ENCODE results near the gene ANKMY2.

Gene ANKMY2

DNA sequence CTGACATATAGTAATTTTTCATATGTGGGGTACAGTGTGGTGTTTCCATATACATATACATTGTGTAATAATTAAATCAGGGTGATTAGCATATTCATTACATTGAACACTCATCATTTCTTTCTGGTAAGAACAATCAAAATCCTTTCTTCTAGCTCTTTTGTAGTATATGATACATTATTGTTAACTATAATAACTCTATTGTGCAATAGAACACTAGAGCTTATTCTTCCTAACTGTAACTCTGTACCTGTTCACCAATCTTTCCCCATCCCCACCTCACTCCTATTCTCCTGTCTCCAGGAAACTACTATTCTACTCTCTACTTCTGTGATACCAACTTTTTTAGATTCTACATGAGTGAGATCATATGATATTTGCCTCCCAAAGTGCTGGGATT is 9.8 kb upstream of the ANKMY2 start:
- no peak overlapping the region for H3K9ac ChIP-seq (ENCODE audit: low read depth, low read length)
- no peaks in the 10 kb centered on the region for H3K36me3 ChIP-seq (ENCODE audit: insufficient read depth, low read depth, low read length)
- no peak overlapping the region for H3K27ac ChIP-seq (ENCODE audit: low read length)
- H3K4me1 ChIP-seq (ENCODE audit: insufficient read depth, low read length): peaks cover 11% of the 10 kb centered on the region; the same call in 1 of the 2 replicates
- no peaks in the 10 kb centered on the region for H3K9me3 ChIP-seq (ENCODE audit: insufficient read depth, low read depth, low read length)
- H3K27me3 ChIP-seq (ENCODE audit: insufficient read depth, low read length): no peaks in the 10 kb centered on the region
- H3K4me3 ChIP-seq (ENCODE audit: low read length): no peak overlapping the region

DNA sequence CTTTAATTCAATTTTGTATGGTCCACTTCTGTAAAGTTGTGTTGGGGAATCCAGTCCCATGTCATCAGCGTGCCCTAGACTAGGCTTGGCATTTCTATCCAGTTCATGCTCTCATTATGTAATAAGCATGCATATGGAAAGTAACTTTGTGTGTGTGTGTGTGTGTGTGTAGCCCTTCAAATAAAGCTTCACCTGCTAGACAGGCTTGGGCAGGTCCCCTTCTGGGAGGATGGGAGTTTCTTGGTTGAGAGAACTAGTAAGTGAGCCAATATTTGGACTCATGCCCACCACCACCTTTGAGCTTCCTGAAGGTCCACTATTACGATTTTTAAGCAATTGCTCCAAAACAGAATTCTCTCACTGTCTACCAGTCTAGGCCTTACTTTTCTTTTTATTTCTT is 7.3 kb upstream of the ANKMY2 start:
- Histone ChIP-seq H3K4me1 (ENCODE audit: insufficient read depth, low read length) (peaks cover 25% of the 10 kb centered on the region), H3K27ac (ENCODE audit: low read length) (no peak overlapping the region), H3K4me3 (ENCODE audit: low read length) (no peak overlapping the region), H3K9ac (ENCODE audit: low read depth, low read length) (no peak overlapping the region), H3K36me3 (ENCODE audit: insufficient read depth, low read depth, low read length) (no peaks in the 10 kb centered on the region), H3K9me3 (ENCODE audit: insufficient read depth, low read depth, low read length) (no peaks in the 10 kb centered on the region), H3K27me3 (ENCODE audit: insufficient read depth, low read length) (no peaks in the 10 kb centered on the region)

DNA sequence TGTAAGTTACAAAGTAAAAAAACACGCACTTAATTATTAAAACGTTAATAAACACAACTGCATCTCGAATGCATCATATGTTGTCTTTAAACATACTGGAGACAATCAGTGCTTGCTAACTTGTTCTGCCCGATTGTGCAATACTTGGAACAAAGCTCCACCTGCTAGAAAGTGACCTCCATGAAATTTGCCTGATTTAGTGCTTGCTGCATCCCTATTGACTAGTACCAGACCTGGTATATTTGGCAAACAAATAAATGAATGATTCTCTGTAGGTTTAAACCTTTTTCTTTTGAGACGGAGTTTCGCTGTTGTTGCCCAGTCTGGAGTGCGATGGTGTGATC is 6.7 kb upstream of the ANKMY2 start:
- H3K4me3 ChIP-seq (ENCODE audit: low read length): no peak overlapping the region
- H3K27ac ChIP-seq (ENCODE audit: low read length): no peak overlapping the region
- no peaks in the 10 kb centered on the region for H3K9me3 ChIP-seq (ENCODE audit: insufficient read depth, low read depth, low read length)
- H3K36me3 ChIP-seq (ENCODE audit: insufficient read depth, low read depth, low read length): no peaks in the 10 kb centered on the region
- H3K4me1 ChIP-seq (ENCODE audit: insufficient read depth, low read length): peaks cover 24% of the 10 kb centered on the region
- H3K9ac ChIP-seq (ENCODE audit: low read depth, low read length): no peak overlapping the region
- no peaks in the 10 kb centered on the region for H3K27me3 ChIP-seq (ENCODE audit: insufficient read depth, low read length)

DNA sequence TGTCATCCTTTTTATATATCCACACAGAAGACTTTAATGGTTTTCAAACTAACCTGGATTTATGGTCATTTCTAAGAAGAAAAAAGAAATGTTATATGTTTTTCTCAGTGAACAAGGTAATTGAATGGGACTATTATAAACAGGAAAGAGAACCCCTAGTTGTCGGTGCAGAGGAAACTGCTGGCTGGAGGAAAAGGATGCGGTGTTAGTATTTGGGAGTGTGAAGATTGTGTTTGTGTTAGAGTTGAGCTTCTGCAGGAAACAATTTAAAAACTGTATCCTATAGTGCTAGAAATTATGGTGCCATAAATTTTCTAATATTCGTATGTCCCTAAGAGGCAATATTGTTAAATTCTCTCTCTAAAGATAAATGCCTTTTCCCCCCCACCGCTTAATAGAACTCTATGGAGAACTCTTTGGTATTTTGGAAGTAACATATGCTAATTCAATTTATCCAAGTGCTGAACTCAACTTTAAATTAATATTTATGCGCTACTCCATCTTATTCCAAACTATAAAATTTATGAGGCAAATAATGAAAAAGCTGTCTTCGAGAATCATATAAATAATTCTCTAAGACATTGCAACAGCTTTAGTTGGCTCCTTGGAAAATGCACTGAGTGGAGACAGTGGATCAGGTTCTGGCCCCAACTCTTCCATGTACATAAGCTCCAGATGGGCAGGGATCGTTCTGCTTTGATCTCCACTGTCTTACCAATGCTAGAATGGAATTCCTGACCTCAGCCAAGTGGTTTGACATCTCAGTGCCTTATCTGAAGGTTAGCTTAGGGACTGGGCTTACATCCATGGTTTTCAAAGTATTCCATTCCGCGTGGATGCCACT is 6.1 kb upstream of the ANKMY2 start:
- Histone ChIP-seq H3K4me1 (ENCODE audit: insufficient read depth, low read length) (peaks cover 26% of the 10 kb centered on the region), H3K9me3 (ENCODE audit: insufficient read depth, low read depth, low read length) (no peaks in the 10 kb centered on the region), H3K27me3 (ENCODE audit: insufficient read depth, low read length) (no peaks in the 10 kb centered on the region), H3K27ac (ENCODE audit: low read length) (no peak overlapping the region), H3K9ac (ENCODE audit: low read depth, low read length) (no peak overlapping the region), H3K36me3 (ENCODE audit: insufficient read depth, low read depth, low read length) (no peaks in the 10 kb centered on the region), H3K4me3 (ENCODE audit: low read length) (no peak overlapping the region)

DNA sequence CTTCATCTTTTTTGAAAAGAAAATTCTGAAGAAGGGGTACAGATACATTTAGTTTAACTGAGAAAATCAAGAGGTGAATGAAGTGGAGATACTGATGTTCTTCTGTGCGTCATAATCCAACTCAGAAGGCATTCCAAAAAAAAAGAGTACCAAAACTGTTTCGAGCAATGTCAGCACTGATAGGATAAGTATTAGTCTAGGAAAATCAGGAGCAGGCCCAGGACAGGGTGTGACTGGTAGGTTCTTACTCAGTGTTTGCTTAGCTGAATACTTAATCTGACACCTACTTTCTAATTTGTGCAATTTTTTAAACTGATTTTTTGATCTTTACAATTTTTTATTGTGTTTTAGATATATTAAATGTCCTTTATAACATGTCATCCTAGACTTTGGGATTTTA is 4.7 kb upstream of the ANKMY2 start:
- Histone ChIP-seq H3K4me3 (ENCODE audit: low read length) (no peak overlapping the region), H3K9ac (ENCODE audit: low read depth, low read length) (no peak overlapping the region), H3K27ac (ENCODE audit: low read length) (no peak overlapping the region), H3K9me3 (ENCODE audit: insufficient read depth, low read depth, low read length) (no peaks in the 10 kb centered on the region), H3K4me1 (ENCODE audit: insufficient read depth, low read length) (peaks cover 26% of the 10 kb centered on the region), H3K27me3 (ENCODE audit: insufficient read depth, low read length) (no peaks in the 10 kb centered on the region), H3K36me3 (ENCODE audit: insufficient read depth, low read depth, low read length) (no peaks in the 10 kb centered on the region)

DNA sequence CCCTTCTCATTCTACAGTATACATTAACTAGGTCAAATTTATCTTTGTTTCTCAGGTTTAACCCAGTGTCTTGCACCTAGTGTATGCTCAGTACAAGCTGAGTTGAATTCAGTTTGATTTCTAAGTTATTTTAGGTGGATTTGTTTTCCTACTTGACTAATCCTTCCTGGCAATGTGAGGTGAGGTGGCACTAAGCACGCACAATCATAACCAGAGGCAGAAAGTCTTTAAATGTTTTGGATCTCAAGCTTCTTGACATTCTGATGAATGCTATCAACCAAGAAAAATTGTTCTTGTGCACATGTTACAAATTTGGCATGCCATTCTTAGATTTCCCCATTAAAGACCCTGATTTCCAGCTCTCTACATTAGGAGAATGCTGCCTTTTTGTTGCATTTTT is 3.6 kb upstream of the ANKMY2 start:
- Histone ChIP-seq H3K36me3 (ENCODE audit: insufficient read depth, low read depth, low read length) (no peaks in the 10 kb centered on the region), H3K4me3 (ENCODE audit: low read length) (0 out of 2 replicates have a peak overlapping the region, but pooled peaks have one; percentile 95), H3K9ac (ENCODE audit: low read depth, low read length) (no peak overlapping the region), H3K9me3 (ENCODE audit: insufficient read depth, low read depth, low read length) (no peaks in the 10 kb centered on the region), H3K27ac (ENCODE audit: low read length) (no peak overlapping the region), H3K4me1 (ENCODE audit: insufficient read depth, low read length) (peaks cover 27% of the 10 kb centered on the region), H3K27me3 (ENCODE audit: insufficient read depth, low read length) (peaks cover 5% of the 10 kb centered on the region)

DNA sequence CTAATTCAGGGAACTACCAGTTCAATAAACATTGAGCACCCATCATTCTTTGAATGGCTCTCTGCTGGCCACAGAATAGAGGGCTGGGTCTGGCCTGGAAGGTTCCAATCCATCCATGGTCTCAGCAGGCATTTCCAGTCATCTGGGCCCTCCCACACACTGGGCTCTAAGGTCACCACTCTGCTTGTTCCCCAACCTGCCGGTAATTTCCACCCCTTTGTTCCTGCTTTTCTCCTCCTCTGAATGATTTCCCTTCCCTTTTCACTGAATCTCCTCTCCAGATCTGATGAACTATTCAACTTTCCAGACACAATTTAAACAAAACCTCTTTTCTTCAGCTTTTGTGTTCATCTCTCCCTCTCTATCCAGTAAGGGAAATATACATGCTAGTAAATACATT is 3.0 kb upstream of the ANKMY2 start:
- no peak overlapping the region for H3K27ac ChIP-seq (ENCODE audit: low read length)
- H3K4me3 ChIP-seq (ENCODE audit: low read length): peak overlapping the region; percentile 95
- peaks cover 11% of the 10 kb centered on the region for H3K27me3 ChIP-seq (ENCODE audit: insufficient read depth, low read length)
- H3K9ac ChIP-seq (ENCODE audit: low read depth, low read length): no peak overlapping the region; the same call in 1 of the 2 replicates
- H3K4me1 ChIP-seq (ENCODE audit: insufficient read depth, low read length): peaks cover 29% of the 10 kb centered on the region
- no peaks in the 10 kb centered on the region for H3K36me3 ChIP-seq (ENCODE audit: insufficient read depth, low read depth, low read length)
- H3K9me3 ChIP-seq (ENCODE audit: insufficient read depth, low read depth, low read length): no peaks in the 10 kb centered on the region

DNA sequence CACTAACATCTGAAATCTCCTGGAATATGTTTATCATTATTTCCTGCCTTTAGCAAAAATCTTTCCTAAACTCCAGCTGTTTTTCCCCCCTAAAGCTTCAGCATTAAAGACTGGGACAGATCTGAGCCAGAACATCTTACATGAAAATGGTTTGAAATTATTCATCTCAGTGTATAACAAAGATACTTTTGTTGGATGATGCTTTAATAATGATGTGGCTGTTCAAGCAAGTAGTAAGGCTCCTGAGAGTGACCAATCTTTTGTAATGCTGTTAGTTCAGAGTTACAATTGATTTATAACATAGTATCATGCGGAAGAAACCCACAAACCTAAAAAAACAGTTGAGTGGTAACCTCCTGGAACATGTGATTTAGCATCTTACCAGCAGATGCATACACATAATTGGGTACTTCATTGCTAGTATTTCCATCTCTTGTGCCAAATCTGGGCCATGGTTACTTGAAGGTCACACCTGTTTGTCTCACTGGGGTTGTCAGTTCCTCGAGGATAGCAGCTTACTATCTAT is 1.9 kb upstream of the ANKMY2 start:
- peaks cover 11% of the 10 kb centered on the region for H3K27me3 ChIP-seq (ENCODE audit: insufficient read depth, low read length)
- no peak overlapping the region for H3K27ac ChIP-seq (ENCODE audit: low read length)
- peak overlapping the region; percentile 95 for H3K4me3 ChIP-seq (ENCODE audit: low read length)
- peaks cover 29% of the 10 kb centered on the region for H3K4me1 ChIP-seq (ENCODE audit: insufficient read depth, low read length)
- no peaks in the 10 kb centered on the region for H3K9me3 ChIP-seq (ENCODE audit: insufficient read depth, low read depth, low read length)
- no peaks in the 10 kb centered on the region for H3K36me3 ChIP-seq (ENCODE audit: insufficient read depth, low read depth, low read length)
- H3K9ac ChIP-seq (ENCODE audit: low read depth, low read length): peak overlapping the region; percentile 88; the same call in 1 of the 2 replicates

DNA sequence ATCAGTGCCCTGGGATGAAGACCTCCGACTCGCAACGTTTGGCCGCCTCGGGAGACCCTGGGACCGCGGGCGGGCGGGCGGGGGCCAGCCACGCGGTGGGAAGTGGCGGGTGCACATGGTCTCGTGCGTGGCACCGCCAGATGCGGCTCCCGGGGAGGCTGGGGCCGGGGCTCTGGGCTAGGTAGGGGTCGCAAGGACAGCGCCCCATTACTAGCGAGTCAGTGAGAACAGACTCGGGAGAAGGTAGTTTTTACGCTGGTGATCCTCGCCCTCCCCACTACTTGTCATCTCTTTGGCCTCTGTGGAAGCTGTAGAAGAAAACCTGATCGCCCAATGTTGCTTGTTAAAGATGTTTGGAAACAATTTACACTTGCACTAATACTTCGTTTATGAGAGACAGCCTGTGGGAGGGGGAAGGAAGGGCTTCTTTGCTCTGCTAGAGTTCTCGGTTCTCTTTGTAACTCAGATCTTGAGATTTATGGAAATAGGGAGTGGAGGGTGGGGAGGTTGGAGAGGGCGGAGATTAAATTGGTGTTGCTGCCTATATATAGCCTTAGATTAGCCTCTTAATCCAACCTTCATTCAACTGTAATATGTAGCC is 1.0 kb upstream of the ANKMY2 start:
- peaks cover 29% of the 10 kb centered on the region for H3K4me1 ChIP-seq (ENCODE audit: insufficient read depth, low read length)
- peaks cover 11% of the 10 kb centered on the region for H3K27me3 ChIP-seq (ENCODE audit: insufficient read depth, low read length)
- H3K27ac ChIP-seq (ENCODE audit: low read length): no peak overlapping the region
- peak overlapping the region; percentile 95 for H3K4me3 ChIP-seq (ENCODE audit: low read length)
- H3K36me3 ChIP-seq (ENCODE audit: insufficient read depth, low read depth, low read length): no peaks in the 10 kb centered on the region
- H3K9me3 ChIP-seq (ENCODE audit: insufficient read depth, low read depth, low read length): no peaks in the 10 kb centered on the region
- peak overlapping the region; percentile 95 for H3K9ac ChIP-seq (ENCODE audit: low read depth, low read length)

DNA sequence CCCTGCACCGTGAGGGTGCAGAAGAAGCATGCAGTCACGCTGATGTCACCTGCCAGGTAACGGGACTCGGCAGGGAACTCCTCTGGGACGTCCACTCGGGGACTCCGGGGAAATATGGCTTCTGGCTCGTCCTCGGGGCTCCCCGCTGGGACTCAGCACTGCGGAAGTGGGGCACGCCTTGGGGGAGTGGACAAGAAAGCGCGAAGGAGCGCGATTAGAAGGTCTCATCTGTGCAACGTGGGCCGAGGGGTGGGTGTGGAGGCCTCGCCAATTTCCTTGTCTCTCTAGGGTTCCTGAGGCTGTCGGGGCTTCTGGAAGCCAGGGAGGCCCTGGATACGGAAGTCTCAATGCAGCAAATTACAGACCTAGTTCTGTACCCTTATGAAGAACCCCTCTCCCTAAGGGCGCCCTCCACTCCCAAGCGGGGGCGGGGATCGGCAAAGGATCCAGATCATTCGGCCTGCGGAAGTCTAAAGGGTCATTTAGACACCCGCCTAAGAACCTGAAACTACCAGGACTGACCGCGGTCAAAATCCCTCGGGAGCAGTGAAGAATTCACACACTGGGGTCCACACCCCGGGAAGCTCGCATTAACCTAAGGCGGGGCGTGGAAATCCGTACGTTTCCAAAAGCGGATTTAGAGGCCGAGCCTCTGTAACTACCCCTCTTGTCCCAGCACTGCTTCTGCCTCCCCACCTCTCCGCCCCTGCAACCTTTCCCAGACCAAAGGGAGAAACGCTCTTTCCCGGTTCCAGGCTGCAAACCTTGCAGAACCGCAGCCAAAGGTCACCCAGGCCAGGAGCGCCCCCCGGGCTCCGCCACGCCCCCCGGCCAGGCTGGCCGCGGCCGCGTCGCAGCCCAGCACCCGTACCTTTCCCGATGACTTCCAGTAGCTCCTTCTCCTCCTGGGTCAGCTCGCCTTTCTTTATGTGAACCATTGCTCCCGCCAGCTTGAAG is 640 bp downstream of the ANKMY2 start:
- Histone ChIP-seq H3K9me3 (ENCODE audit: insufficient read depth, low read depth, low read length) (no peaks in the 10 kb centered on the region), H3K9ac (ENCODE audit: low read depth, low read length) (peak overlapping the region; percentile 95; the same call in 1 of the 2 replicates), H3K27ac (ENCODE audit: low read length) (no peak overlapping the region), H3K36me3 (ENCODE audit: insufficient read depth, low read depth, low read length) (no peaks in the 10 kb centered on the region), H3K4me3 (ENCODE audit: low read length) (peak overlapping the region; percentile 95), H3K27me3 (ENCODE audit: insufficient read depth, low read length) (peaks cover 11% of the 10 kb centered on the region), H3K4me1 (ENCODE audit: insufficient read depth, low read length) (peaks cover 26% of the 10 kb centered on the region)

DNA sequence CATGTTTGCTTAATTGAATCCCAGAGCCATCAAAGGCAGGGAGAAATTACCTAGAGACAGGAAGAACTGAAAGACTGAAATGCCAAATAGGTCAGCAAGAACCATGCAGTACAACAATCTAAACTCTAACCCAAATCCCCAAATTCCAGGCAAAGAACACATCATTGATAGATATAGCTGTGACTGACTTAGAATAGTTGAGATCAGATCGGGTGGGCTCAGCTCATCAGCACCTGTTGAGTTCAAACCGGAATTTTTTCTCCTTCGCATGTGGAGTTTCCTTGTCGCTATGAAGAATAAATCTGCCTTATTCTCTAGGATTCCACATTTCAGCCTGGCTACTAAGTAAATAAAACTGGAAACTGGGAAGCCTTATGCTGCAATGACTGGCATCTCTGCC is 1.4 kb downstream of the ANKMY2 start:
- no peaks in the 10 kb centered on the region for H3K9me3 ChIP-seq (ENCODE audit: insufficient read depth, low read depth, low read length)
- peaks cover 11% of the 10 kb centered on the region for H3K27me3 ChIP-seq (ENCODE audit: insufficient read depth, low read length)
- H3K9ac ChIP-seq (ENCODE audit: low read depth, low read length): no peak overlapping the region; the same call in 1 of the 2 replicates
- H3K4me1 ChIP-seq (ENCODE audit: insufficient read depth, low read length): peaks cover 25% of the 10 kb centered on the region
- H3K36me3 ChIP-seq (ENCODE audit: insufficient read depth, low read depth, low read length): no peaks in the 10 kb centered on the region
- peak overlapping the region; percentile 95 for H3K4me3 ChIP-seq (ENCODE audit: low read length)
- no peak overlapping the region for H3K27ac ChIP-seq (ENCODE audit: low read length)

Data from iPS-20b (cell line).